ENCODE results near the gene TRIM32.

DNA sequence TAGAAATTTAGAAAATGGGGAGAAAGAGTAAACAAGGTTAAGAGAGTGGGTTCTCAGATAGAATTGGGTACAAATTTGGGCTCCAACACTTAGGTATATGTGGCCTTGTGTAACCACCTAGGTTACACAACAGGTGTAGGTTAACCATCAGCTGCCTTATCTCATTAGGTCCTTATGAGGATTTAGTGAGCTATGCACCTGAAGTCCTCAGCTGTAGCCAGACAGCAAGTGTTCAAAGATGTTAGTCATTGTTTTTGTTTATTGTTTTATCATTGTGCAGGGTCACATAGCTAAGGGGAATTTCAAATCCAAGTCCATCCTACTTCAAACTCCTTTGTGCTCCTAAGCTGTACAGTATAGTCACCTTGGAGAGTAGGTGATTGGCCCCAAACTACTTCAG lies 970 bp upstream of the TRIM32 start:
- TF ChIP-seq EZH2phosphoT487 (IDR thresholded peaks at IDR 0.05; ENCODE audit: borderline replicate concordance) = no peak
- TF ChIP-seq, protein P1, sequence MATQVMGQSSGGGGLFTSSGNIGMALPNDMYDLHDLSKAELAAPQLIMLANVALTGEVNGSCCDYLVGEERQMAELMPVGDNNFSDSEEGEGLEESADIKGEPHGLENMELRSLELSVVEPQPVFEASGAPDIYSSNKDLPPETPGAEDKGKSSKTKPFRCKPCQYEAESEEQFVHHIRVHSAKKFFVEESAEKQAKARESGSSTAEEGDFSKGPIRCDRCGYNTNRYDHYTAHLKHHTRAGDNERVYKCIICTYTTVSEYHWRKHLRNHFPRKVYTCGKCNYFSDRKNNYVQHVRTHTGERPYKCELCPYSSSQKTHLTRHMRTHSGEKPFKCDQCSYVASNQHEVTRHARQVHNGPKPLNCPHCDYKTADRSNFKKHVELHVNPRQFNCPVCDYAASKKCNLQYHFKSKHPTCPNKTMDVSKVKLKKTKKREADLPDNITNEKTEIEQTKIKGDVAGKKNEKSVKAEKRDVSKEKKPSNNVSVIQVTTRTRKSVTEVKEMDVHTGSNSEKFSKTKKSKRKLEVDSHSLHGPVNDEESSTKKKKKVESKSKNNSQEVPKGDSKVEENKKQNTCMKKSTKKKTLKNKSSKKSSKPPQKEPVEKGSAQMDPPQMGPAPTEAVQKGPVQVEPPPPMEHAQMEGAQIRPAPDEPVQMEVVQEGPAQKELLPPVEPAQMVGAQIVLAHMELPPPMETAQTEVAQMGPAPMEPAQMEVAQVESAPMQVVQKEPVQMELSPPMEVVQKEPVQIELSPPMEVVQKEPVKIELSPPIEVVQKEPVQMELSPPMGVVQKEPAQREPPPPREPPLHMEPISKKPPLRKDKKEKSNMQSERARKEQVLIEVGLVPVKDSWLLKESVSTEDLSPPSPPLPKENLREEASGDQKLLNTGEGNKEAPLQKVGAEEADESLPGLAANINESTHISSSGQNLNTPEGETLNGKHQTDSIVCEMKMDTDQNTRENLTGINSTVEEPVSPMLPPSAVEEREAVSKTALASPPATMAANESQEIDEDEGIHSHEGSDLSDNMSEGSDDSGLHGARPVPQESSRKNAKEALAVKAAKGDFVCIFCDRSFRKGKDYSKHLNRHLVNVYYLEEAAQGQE (IDR thresholded peaks at IDR 0.05; ENCODE audit: low read depth) = no peak
